OCI-LY3 (cell line): ENCODE measurements around the gene RASA2.

Source experiments
- H2AFZ ChIP-seq: fragments of 200-600, 300-600 bp; shearing (Covaris generic); 2 replicates; pipeline ENCODE4 v1.6.0; 2014; ENCODE audit warnings: antibody characterized with exemption, low read depth, low read length
- H3K27ac ChIP-seq: fragments of 200-600, 300-600 bp; sonication (generic); 2 replicates; pipeline ENCODE4 v1.5.1; 2014; ENCODE audit warnings: mild to moderate bottlenecking, low read length, moderate library complexity, mixed read lengths
- H3K27me3 ChIP-seq: fragments of 200-600, 300-600 bp; sonication (generic); 2 replicates; pipeline ENCODE4 v1.6.1; 2014; ENCODE audit warnings: low read depth, low read length, mixed read lengths
- H3K36me3 ChIP-seq: fragments of 200-600, 300-600 bp; sonication (generic); replicated peaks from 2 replicates; pipeline ENCODE3; 2014; ENCODE audit warnings: low read depth, low read length, mixed read lengths
- H3K4me1 ChIP-seq: fragments of 300-600, 200-600 bp; sonication (generic); 2 replicates; pipeline ENCODE4 v1.6.1; 2014; ENCODE audit warnings: low read length, mixed read lengths
- H3K4me2 ChIP-seq: fragments of 200-600, 300-600 bp; sonication (generic); 2 replicates; pipeline ENCODE4 v1.6.1; 2014; ENCODE audit warnings: low read length, mixed read lengths
- H3K4me3 ChIP-seq: fragments of 300-600, 200-600 bp; sonication (generic); 2 replicates; pipeline ENCODE4 v1.5.1; 2014; ENCODE audit warnings: antibody characterized with exemption, mild to moderate bottlenecking, low read length, moderate library complexity
- H3K79me2 ChIP-seq: fragments of 300-600, 200-600 bp; shearing (Covaris generic); 2 replicates; pipeline ENCODE4 v1.6.1; 2014; ENCODE audit warnings: mild to moderate bottlenecking, low read length, mixed read lengths
- H3K9ac ChIP-seq: fragments of 300-600, 200-600 bp; shearing (Covaris generic); 2 replicates; pipeline ENCODE4 v1.6.0; 2014; ENCODE audit warnings: mild to moderate bottlenecking, low read length, moderate library complexity
- H3K9me3 ChIP-seq: fragments of 200-600, 300-600 bp; shearing (Covaris generic); 2 replicates; pipeline ENCODE4 v1.6.1; 2014; ENCODE audit warnings: low read length, mixed read lengths; ENCODE audit not compliant: insufficient read depth
- H4K20me1 ChIP-seq: fragments of 200-600, 300-600 bp; sonication (generic); 2 replicates; pipeline ENCODE4 v1.6.1; 2016; ENCODE audit warnings: low read length, mixed read lengths; ENCODE audit not compliant: insufficient read depth
- EZH2phosphoT487 ChIP-seq: fragments of 200-600 bp; shearing (Covaris generic); IDR thresholded peaks from 2 replicates; pipeline ENCODE4 v1.6.1; 2018; ENCODE audit warnings: antibody characterized with exemption, mixed run types, low read depth
- TF ChIP-seq, protein P1 (sequence below): fragments of 200-600, 300-600 bp; sonication (generic); IDR thresholded peaks from 2 replicates; pipeline ENCODE4 v1.5.1; 2014; ENCODE audit warnings: antibody characterized with exemption, low read length, low read depth

The RASA2 gene

DNA sequence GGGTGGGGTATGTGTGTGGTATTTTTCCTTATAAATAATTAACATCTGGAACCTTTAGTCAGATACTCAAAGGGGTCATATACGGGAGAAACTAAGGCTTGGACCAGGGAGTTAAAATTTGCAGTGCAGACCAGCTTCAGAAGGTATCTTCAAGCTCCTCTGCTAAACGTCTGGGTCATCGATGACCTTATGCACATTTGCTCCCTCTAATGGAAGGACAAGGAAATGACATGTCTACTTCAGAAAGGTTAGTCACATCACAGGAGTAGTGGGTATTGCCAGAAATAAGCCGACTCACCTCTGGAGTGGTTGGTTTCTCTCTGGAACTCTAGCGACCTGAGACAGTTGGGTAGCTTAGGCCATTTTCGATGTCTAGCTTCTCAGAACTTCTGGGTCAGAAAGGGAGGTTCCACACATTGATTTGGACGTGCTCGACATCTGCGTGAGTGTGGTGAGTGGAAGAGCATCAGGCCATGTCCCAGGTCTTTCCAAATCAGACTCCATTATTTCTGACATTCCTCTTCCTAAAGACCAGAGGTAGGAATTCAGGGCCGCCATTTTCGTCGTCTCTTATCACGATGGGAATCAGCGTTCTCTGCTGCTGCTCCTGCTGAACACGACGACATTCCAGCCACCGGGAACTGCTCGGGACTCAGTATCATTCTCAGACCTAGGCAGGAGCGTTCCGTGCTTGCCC, 31.8 kb upstream of the RASA2 start:
- Histone ChIP-seq H2AFZ (peak overlapping the region; percentile 84), H3K27ac (no peak overlapping the region), H3K9ac (no peak overlapping the region), H3K4me3 (peak overlapping the region; percentile 29), H3K9me3 (no peaks in the 10 kb centered on the region), H3K27me3 (no peaks in the 10 kb centered on the region), H3K79me2 (no peaks in the 10 kb centered on the region), H3K4me2 (peak overlapping the region; percentile 56), H3K36me3 (no peaks in the 10 kb centered on the region), H3K4me1 (peaks cover 15% of the 10 kb centered on the region), H4K20me1 (no peaks in the 10 kb centered on the region)
- TF ChIP-seq EZH2phosphoT487, result no peak
- TF ChIP-seq, protein P1, sequence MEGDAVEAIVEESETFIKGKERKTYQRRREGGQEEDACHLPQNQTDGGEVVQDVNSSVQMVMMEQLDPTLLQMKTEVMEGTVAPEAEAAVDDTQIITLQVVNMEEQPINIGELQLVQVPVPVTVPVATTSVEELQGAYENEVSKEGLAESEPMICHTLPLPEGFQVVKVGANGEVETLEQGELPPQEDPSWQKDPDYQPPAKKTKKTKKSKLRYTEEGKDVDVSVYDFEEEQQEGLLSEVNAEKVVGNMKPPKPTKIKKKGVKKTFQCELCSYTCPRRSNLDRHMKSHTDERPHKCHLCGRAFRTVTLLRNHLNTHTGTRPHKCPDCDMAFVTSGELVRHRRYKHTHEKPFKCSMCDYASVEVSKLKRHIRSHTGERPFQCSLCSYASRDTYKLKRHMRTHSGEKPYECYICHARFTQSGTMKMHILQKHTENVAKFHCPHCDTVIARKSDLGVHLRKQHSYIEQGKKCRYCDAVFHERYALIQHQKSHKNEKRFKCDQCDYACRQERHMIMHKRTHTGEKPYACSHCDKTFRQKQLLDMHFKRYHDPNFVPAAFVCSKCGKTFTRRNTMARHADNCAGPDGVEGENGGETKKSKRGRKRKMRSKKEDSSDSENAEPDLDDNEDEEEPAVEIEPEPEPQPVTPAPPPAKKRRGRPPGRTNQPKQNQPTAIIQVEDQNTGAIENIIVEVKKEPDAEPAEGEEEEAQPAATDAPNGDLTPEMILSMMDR, result peak; percentile 73

GRCh38 chr3:141455603-141456300, 31.1 kb upstream of the RASA2 start:
- H2AFZ ChIP-seq, result no peak overlapping the region
- H3K27ac ChIP-seq, result no peak overlapping the region
- H3K36me3 ChIP-seq, result no peaks in the 10 kb centered on the region
- no peaks in the 10 kb centered on the region for H3K79me2 ChIP-seq
- no peaks in the 10 kb centered on the region for H3K27me3 ChIP-seq
- no peak overlapping the region for H3K9ac ChIP-seq
- no peak for TF ChIP-seq EZH2phosphoT487
- TF ChIP-seq, protein P1, result no peak
- H3K4me1 ChIP-seq, result peaks cover 15% of the 10 kb centered on the region
- H3K4me2 ChIP-seq, result no peak overlapping the region
- no peak overlapping the region for H3K4me3 ChIP-seq
- no peaks in the 10 kb centered on the region for H3K9me3 ChIP-seq
- H4K20me1 ChIP-seq, result no peaks in the 10 kb centered on the region

DNA sequence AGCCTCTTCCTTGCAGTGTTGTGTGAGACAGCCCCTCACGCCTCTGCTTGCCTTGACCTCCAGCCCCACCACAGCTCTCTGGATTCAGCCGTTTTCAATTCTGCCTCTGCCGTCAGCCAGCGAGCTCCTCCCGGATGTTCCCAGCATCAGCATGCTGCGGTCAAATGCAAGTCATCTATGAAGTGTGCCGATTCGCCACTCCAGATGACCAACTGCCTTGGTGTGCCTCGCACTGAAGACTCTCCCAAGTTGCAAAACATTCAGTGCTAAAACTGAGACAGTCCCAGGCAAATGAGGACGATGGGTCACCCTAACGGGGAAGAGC, 30.6 kb upstream of the RASA2 start:
- Histone ChIP-seq H4K20me1 (no peaks in the 10 kb centered on the region), H3K4me1 (peaks cover 15% of the 10 kb centered on the region), H3K27ac (no peak overlapping the region), H3K9ac (no peak overlapping the region), H3K9me3 (no peaks in the 10 kb centered on the region), H3K4me3 (no peak overlapping the region), H3K79me2 (no peaks in the 10 kb centered on the region), H2AFZ (no peak overlapping the region), H3K4me2 (no peak overlapping the region), H3K27me3 (no peaks in the 10 kb centered on the region), H3K36me3 (no peaks in the 10 kb centered on the region)
- TF ChIP-seq EZH2phosphoT487, result no peak
- TF ChIP-seq, protein P1, result no peak

DNA sequence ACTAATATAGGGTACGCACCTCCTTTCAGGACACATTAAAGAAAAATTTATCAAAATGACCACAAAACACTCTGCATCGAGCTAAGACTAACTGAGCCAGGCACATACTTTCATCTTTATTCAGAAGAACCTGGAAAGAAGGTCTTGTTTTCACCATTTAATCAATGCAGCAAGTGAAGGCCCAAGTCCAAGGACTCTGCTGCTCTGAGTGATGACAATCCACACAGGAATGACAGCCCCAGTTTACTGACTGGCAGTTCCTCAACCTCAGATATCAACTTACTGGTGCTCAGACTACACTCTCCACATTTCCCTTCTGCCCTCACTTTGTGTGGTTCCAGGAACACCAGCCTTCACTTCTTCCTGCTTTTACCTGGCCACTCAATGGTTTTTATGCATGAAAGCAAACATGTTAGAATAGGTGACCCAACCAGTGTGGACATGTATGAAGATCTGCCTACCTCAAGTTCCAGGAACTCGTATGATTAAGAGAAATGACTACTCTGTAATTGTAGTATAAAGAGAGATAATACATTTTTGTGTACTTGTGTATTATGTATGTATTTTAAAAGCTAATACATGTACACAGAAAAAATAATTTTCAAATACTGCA, 29.1 kb upstream of the RASA2 start:
- Histone ChIP-seq H4K20me1 (no peaks in the 10 kb centered on the region), H3K79me2 (no peaks in the 10 kb centered on the region), H2AFZ (no peak overlapping the region), H3K9ac (no peak overlapping the region), H3K4me3 (no peak overlapping the region), H3K36me3 (no peaks in the 10 kb centered on the region), H3K27ac (no peak overlapping the region), H3K9me3 (no peaks in the 10 kb centered on the region), H3K4me1 (peaks cover 17% of the 10 kb centered on the region), H3K27me3 (no peaks in the 10 kb centered on the region), H3K4me2 (no peak overlapping the region)
- TF ChIP-seq, protein P1, result no peak
- TF ChIP-seq EZH2phosphoT487, result no peak
